Keratinocyte (primary cell): ENCODE measurements around the gene EIF4E2. TPM values are rescaled to one million over a fixed set of nuclear protein-coding genes. Genes with fewer than 3 reads are reported as not detected.
A peak's percentile ranks its signal among the peaks of the same experiment; 100 is the strongest.

Experiments used
- DNase-seq: peaks from one replicate; pipeline ENCODE4 v3.0.0-alpha.2; 2011; ENCODE audit warnings: low read depth, missing footprints, low spot score
- FAIRE-seq: peaks from 2 replicates; lab custom pipeline; 2011; peaks lifted over from hg19 to GRCh38; lab: Jason Lieb, UNC
- H2AFZ ChIP-seq: 2 replicates; pipeline ENCODE4 v1.6.0; 2012; ENCODE audit warnings: low read length, control low read depth, inconsistent platforms; ENCODE audit not compliant: control insufficient read depth
- H3K27ac ChIP-seq: 2 replicates; pipeline ENCODE4 v1.5.1; 2011; ENCODE audit warnings: low read length; ENCODE audit not compliant: control insufficient read depth, insufficient read depth
- H3K27me3 ChIP-seq: 3 replicates; pipeline ENCODE4 v1.6.0; 2011; ENCODE audit warnings: low read length; ENCODE audit not compliant: control insufficient read depth, insufficient read depth; ENCODE audit errors: extremely low read depth
- H3K36me3 ChIP-seq, 2 experiments: 2 replicates in 1 of 2; 3 replicates in 1 of 2; pipeline ENCODE4 v1.5.1; 2011; ENCODE audit warnings: low read length in 2 of 2, mild to moderate bottlenecking in 1 of 2; ENCODE audit not compliant: control insufficient read depth in 2 of 2, insufficient read depth in 2 of 2; ENCODE audit errors: extremely low read depth in 1 of 2
- H3K4me1 ChIP-seq: 3 replicates; pipeline ENCODE4 v1.5.1; 2011; ENCODE audit warnings: low read length; ENCODE audit not compliant: control insufficient read depth, insufficient read depth; ENCODE audit errors: extremely low read depth
- H3K4me2 ChIP-seq: 3 replicates; pipeline ENCODE4 v1.6.0; 2011; ENCODE audit warnings: low read depth, low read length; ENCODE audit not compliant: control insufficient read depth, insufficient read depth; ENCODE audit errors: extremely low read depth
- H3K4me3 ChIP-seq, 3 experiments: fragments of 200-600 bp in 1 of 3; sonication (generic) in 1 of 3; 2 replicates in 2 of 3; 3 replicates in 1 of 3; pipeline ENCODE4 v1.5.1; 2011 to 2016; ENCODE audit warnings: low read length in 3 of 3, mild to moderate bottlenecking in 3 of 3, control low read depth in 2 of 3, inconsistent platforms in 1 of 3, low read depth in 1 of 3, mixed read lengths in 1 of 3, mixed run types in 1 of 3, moderate library complexity in 1 of 3; ENCODE audit not compliant: control insufficient read depth in 2 of 3, insufficient read depth in 2 of 3; ENCODE audit errors: extremely low read depth in 1 of 3
- H3K79me2 ChIP-seq: 2 replicates; pipeline ENCODE4 v1.6.0; 2012; ENCODE audit warnings: low read length; ENCODE audit not compliant: control insufficient read depth, insufficient read depth
- H3K9ac ChIP-seq: 3 replicates; pipeline ENCODE4 v1.6.0; 2011; ENCODE audit warnings: low read length; ENCODE audit not compliant: control insufficient read depth, insufficient read depth; ENCODE audit errors: extremely low read depth
- H3K9me1 ChIP-seq: 3 replicates; pipeline ENCODE4 v1.6.0; 2011; ENCODE audit warnings: low read length; ENCODE audit not compliant: control insufficient read depth, insufficient read depth; ENCODE audit errors: extremely low read depth
- H3K9me3 ChIP-seq: 2 replicates; pipeline ENCODE4 v1.5.1; 2012; ENCODE audit warnings: low read depth, low read length; ENCODE audit not compliant: control insufficient read depth
- H4K20me1 ChIP-seq: 3 replicates; pipeline ENCODE4 v1.6.0; 2011; ENCODE audit warnings: low read length; ENCODE audit not compliant: control insufficient read depth, insufficient read depth; ENCODE audit errors: extremely low read depth
- CTCF ChIP-seq, 3 experiments: IDR thresholded peaks in 1 of 3; conservative IDR thresholded peaks in 1 of 3; optimal IDR thresholded peaks in 1 of 3; 2 replicates in 2 of 3; 3 replicates in 1 of 3; pipeline versions ENCODE3 to v1.5.1; 2011; ENCODE audit warnings: low read length in 3 of 3, mild to moderate bottlenecking in 3 of 3, moderate library complexity in 2 of 3, control low read depth in 1 of 3, inconsistent platforms in 1 of 3; ENCODE audit not compliant: insufficient read depth in 2 of 3; ENCODE audit errors: extremely low read depth in 1 of 3
- EZH2 ChIP-seq: IDR thresholded peaks from one replicate; pipeline ENCODE4 v1.6.1; 2012; ENCODE audit warnings: inconsistent platforms, mild to moderate bottlenecking, low read length, moderate library complexity
- dilution Hi-C: fragments of 300-500 bp; cut with MboI; formaldehyde crosslinking; loops from one replicate; pipeline ENCODE4 v1.7.0; 2020; ENCODE audit warnings: low sequenced_read_pairs; ENCODE audit not compliant: extremely low pct_ligation_motif_present
- polyA plus RNA-seq, 5 experiments: library from polyadenylated mRNA; depleted of rRNA in 3 of 5; stranded (reverse) in 3 of 5; stranded (forward) in 1 of 5; unstranded in 1 of 5; fragments of >200 nt; gene quantifications; 1 replicate in 1 of 5; 2 replicates in 3 of 5; 3 replicates in 1 of 5; pipeline versions ENCODE4 v1.2.1 to v1.2.3, GENCODE V29; 2011 to 2012; ENCODE audit warnings: missing spikeins in 2 of 5, low read depth in 1 of 5, low replicate concordance in 1 of 5

Gene EIF4E2
- polyA plus RNA-seq, 1 donor (not counting 4 experiments of a cell fraction or from before 2014, with no cell fraction given), result 79.2 TPM

GRCh38 chr2:232523682-232524597 is 26.5 kb upstream of the EIF4E2 start:
- Histone ChIP-seq H3K27me3 (peaks cover 49% of the 10 kb centered on the region), H3K4me2 (peak overlapping the region; percentile 45), H3K79me2 (no peaks in the 10 kb centered on the region), H3K4me1 (no peaks in the 10 kb centered on the region), H3K36me3 (no peaks in the 10 kb centered on the region), H3K4me3 (no peak overlapping the region), H3K27ac (no peak overlapping the region), H4K20me1 (no peaks in the 10 kb centered on the region), H3K9me3 (no peaks in the 10 kb centered on the region), H3K9me1 (no peaks in the 10 kb centered on the region), H3K9ac (no peak overlapping the region), H2AFZ (no peak overlapping the region)
- TF ChIP-seq CTCF (optimal IDR thresholded peaks at IDR 0.05 in 1 of 3, IDR thresholded peaks at IDR 0.05 in 1 of 3, conservative IDR thresholded peaks at IDR 0.05 in 1 of 3; ENCODE audit: extremely low read depth in 1 of 3, insufficient read depth in 2 of 3, low read length in 3 of 3), result peak in 2 of 3 experiments; percentile 12 to 63
- TF ChIP-seq EZH2, result peak; percentile 70
- no peak for DNase-seq
- dilution Hi-C loops, result no loop called here
- FAIRE-seq, result no peak

DNA sequence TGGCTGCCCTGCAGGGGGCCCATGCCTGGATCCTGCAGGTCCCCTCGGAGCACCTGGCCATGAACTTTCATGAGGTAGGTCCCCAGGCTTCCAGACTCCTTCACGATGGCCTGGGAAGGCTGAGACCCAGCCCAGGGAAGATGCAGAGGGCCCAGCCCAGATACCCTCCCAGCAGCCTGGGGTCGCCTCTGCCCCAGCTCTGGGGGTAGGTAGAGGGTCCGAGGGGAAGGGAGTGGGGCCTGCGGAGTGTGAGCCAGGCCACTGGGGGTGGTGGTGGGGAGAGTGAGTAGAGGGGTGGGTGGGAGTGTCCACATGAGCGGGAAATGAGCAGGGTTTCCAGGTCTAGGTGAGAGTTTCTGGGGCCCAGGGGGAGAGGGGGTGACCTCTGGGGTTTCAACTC is 25.7 kb upstream of the EIF4E2 start:
- H3K9me3 ChIP-seq, result no peaks in the 10 kb centered on the region
- H3K79me2 ChIP-seq, result no peaks in the 10 kb centered on the region
- H3K27ac ChIP-seq, result no peak overlapping the region
- dilution Hi-C loops, result no loop called here
- DNase-seq (no peak), FAIRE-seq (no peak)
- H2AFZ ChIP-seq, result no peak overlapping the region
- no peak overlapping the region for H3K9ac ChIP-seq
- H3K4me3 ChIP-seq, result no peak overlapping the region
- H3K4me2 ChIP-seq, result no peak overlapping the region
- H3K4me1 ChIP-seq, result no peaks in the 10 kb centered on the region
- H4K20me1 ChIP-seq, result no peaks in the 10 kb centered on the region
- no peak for TF ChIP-seq EZH2
- TF ChIP-seq CTCF (optimal IDR thresholded peaks at IDR 0.05 in 1 of 3, IDR thresholded peaks at IDR 0.05 in 1 of 3, conservative IDR thresholded peaks at IDR 0.05 in 1 of 3; ENCODE audit: extremely low read depth in 1 of 3, insufficient read depth in 2 of 3, low read length in 3 of 3), result no peak
- H3K27me3 ChIP-seq, result peaks cover 49% of the 10 kb centered on the region
- H3K36me3 ChIP-seq, result no peaks in the 10 kb centered on the region
- H3K9me1 ChIP-seq, result no peaks in the 10 kb centered on the region
